ENCODE data around the gene PRCD. TPM values are rescaled to one million over a fixed set of nuclear protein-coding genes. Genes with fewer than 3 reads are reported as not detected.

Gene PRCD
- total RNA-seq, 1 donor from 2014 or later, result 0.54 TPM

DNA sequence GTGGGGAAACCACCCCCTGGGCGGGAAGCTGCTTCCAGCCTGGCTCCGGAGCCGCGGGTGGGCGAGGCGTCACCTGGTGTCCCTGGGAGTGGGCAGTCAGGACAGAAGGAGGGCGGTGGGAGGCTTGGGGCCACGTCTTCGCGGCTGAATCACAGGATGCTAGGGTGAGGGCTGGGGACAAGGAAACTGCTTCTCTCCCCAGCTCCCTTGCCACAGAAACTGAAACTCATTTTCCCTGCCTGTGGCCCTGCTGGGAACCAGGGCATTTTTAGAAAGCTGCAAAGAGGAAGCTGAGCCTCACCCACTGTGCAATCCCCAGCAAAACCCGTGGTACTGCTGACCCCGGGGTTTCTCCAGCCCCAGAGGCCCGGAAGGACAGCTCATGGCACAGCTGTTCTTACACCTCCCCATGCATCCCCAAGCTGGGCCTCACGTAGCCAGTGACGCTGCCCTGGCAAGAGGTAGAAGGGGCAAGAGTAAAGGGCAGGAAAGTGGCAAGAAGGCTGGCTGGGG lies 46.8 kb upstream of the PRCD start:
- peaks cover 29% of the 10 kb centered on the region for H3K4me1 Mint-ChIP-seq (ENCODE audit: unreplicated experiment)
- no peaks in the 10 kb centered on the region for H3K9me3 Mint-ChIP-seq (ENCODE audit: unreplicated experiment)
- no peak for TF ChIP-seq CTCF (IDR thresholded peaks at IDR 0.05; ENCODE audit: unreplicated experiment)
- H3K4me3 Mint-ChIP-seq (ENCODE audit: unreplicated experiment), result peak overlapping the region; percentile 66
- H3K27ac Mint-ChIP-seq (ENCODE audit: unreplicated experiment), result no peak overlapping the region
- peaks cover 8% of the 10 kb centered on the region for H3K27me3 Mint-ChIP-seq (ENCODE audit: unreplicated experiment)
- no peaks in the 10 kb centered on the region for H3K36me3 Mint-ChIP-seq (ENCODE audit: low read depth, unreplicated experiment)
- no peak for DNase-seq (ENCODE audit: low spot score)

DNA sequence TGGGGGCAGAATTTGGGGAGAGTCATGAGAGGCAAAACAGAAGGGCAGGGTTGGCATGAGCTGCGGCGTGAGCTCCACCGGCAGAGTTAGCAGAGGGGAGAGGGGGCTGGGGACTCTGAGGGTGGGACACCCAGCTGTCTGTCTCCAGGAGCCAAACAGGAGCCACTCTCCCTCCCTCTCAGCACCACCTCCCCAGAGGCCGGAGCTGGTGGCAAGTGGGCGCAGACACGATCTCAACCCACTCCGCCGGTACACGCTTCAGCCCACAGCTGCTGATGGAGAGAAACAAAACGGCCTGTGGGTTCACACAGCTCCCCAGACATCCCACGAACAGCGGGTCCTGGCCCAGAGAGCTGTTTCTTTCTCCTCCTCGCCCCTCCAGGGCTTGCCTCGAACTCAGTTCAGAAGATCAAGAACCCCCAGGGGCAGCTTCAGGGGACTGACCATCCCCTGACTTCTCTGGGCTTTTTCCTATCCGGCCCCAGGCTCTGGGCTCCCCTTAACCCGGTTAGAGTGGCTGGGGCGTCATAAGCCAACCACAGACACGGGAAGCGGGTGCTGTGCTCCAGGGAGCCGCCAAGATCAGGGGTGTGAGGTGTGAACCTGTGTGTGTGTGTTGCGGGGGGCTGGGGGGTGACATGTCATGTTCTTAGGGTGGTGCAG lies 46.2 kb upstream of the PRCD start:
- H3K4me1 Mint-ChIP-seq (ENCODE audit: unreplicated experiment), result peaks cover 35% of the 10 kb centered on the region
- H3K36me3 Mint-ChIP-seq (ENCODE audit: low read depth, unreplicated experiment), result no peaks in the 10 kb centered on the region
- no peaks in the 10 kb centered on the region for H3K9me3 Mint-ChIP-seq (ENCODE audit: unreplicated experiment)
- H3K27ac Mint-ChIP-seq (ENCODE audit: unreplicated experiment), result no peak overlapping the region
- peak overlapping the region; percentile 29 for H3K4me3 Mint-ChIP-seq (ENCODE audit: unreplicated experiment)
- H3K27me3 Mint-ChIP-seq (ENCODE audit: unreplicated experiment), result peaks cover 12% of the 10 kb centered on the region
- no peak for TF ChIP-seq CTCF (IDR thresholded peaks at IDR 0.05; ENCODE audit: unreplicated experiment)
- no peak for DNase-seq (ENCODE audit: low spot score)

- peaks cover 50% of the 10 kb centered on the region for H3K4me1 Mint-ChIP-seq (ENCODE audit: unreplicated experiment)
- no peaks in the 10 kb centered on the region for H3K36me3 Mint-ChIP-seq (ENCODE audit: low read depth, unreplicated experiment)
- peaks cover 9% of the 10 kb centered on the region for H3K27me3 Mint-ChIP-seq (ENCODE audit: unreplicated experiment)
- TF ChIP-seq CTCF (IDR thresholded peaks at IDR 0.05; ENCODE audit: unreplicated experiment), result no peak
- no peaks in the 10 kb centered on the region for H3K9me3 Mint-ChIP-seq (ENCODE audit: unreplicated experiment)
- no peak for DNase-seq (ENCODE audit: low spot score)
- no peak overlapping the region for H3K4me3 Mint-ChIP-seq (ENCODE audit: unreplicated experiment)
- no peak overlapping the region for H3K27ac Mint-ChIP-seq (ENCODE audit: unreplicated experiment)
Observed at GRCh38 chr17:76495663-76496400, 44.0 kb upstream of the PRCD start.

DNA sequence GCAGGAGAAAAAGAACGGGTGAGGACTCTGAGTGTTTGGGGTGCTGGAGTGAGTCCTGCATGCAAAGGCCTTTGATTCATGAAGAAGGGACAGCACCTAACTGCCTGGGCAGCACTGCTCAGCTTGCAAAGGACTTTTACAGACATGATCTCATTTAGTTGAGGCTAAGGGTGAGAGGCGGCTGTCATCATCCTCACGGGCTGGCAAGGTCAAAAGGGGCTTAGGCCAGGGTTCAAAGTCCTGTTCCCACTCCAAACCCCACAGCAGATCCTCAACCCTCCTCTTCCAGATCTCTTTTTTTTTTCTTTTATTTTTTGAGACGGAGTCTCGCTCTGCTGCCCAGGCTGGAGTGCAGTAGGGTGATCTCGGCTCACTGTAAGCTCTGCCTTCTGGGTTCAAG lies 43.4 kb upstream of the PRCD start:
- Mint-ChIP-seq H3K27me3 (ENCODE audit: unreplicated experiment) (peaks cover 9% of the 10 kb centered on the region), H3K4me3 (ENCODE audit: unreplicated experiment) (no peak overlapping the region), H3K36me3 (ENCODE audit: low read depth, unreplicated experiment) (no peaks in the 10 kb centered on the region), H3K4me1 (ENCODE audit: unreplicated experiment) (peaks cover 51% of the 10 kb centered on the region), H3K27ac (ENCODE audit: unreplicated experiment) (no peak overlapping the region), H3K9me3 (ENCODE audit: unreplicated experiment) (no peaks in the 10 kb centered on the region)
- TF ChIP-seq CTCF (IDR thresholded peaks at IDR 0.05; ENCODE audit: unreplicated experiment), result no peak
- no peak for DNase-seq (ENCODE audit: low spot score)

DNA sequence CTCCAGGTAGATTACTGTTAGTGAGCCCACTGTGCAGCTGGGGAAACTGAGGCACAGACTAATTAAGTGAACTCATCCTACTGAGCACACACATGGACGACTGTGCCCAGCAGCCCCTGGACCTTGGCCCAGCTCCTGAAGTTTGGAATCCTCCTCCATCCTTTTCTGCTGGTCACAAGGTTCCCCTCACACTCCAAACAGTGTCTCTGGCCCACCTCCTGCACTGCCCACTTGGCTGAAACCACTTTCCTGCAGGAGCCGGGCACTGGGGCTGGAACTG lies 42.2 kb upstream of the PRCD start:
- no peak overlapping the region for H3K4me3 Mint-ChIP-seq (ENCODE audit: unreplicated experiment)
- H3K9me3 Mint-ChIP-seq (ENCODE audit: unreplicated experiment), result no peaks in the 10 kb centered on the region
- H3K4me1 Mint-ChIP-seq (ENCODE audit: unreplicated experiment), result peaks cover 45% of the 10 kb centered on the region
- peak overlapping the region; percentile 70 for H3K27ac Mint-ChIP-seq (ENCODE audit: unreplicated experiment)
- DNase-seq (ENCODE audit: low spot score), result no peak
- H3K36me3 Mint-ChIP-seq (ENCODE audit: low read depth, unreplicated experiment), result no peaks in the 10 kb centered on the region
- peaks cover 11% of the 10 kb centered on the region for H3K27me3 Mint-ChIP-seq (ENCODE audit: unreplicated experiment)
- TF ChIP-seq CTCF (IDR thresholded peaks at IDR 0.05; ENCODE audit: unreplicated experiment), result no peak

Measured in endothelial cell (in vitro differentiated cells).